PC-9 (cell line): ENCODE measurements around the gene PKD2L1. TPM values are rescaled to one million over a fixed set of nuclear protein-coding genes. Genes with fewer than 3 reads are reported as not detected.

Experiments used
- BruUV-seq: library from RNA; stranded (reverse); fragments of 400-500 nt; replicated peaks from 2 replicates; lab custom pipeline; 2021; lab: Mats Ljungman, UMichigan
- CTCF ChIA-PET: fragments of 300-600 bp; sonication (Branson Sonifier 250); formaldehyde crosslinking; loops from one replicate; lab custom pipeline; 2022; ENCODE audit warnings: antibody characterized with exemption; lab: Charles Lee
- POLR2A ChIA-PET: fragments of 300-600 bp; sonication (Branson Sonifier 250); formaldehyde crosslinking; loops from one replicate; lab custom pipeline; 2022; ENCODE audit warnings: antibody characterized with exemption; ENCODE audit not compliant: unreplicated experiment; lab: Charles Lee
- DNase-seq, 2 experiments: peaks; one replicate each; pipeline versions ENCODE4 v3.0.0 to v3.0.0-alpha.2; 2015 to 2022; ENCODE audit warnings: mixed read lengths in 1 of 2
- H2AFZ ChIP-seq: fragments of 200-600 bp; sonication (generic); 2 replicates; pipeline ENCODE4 v1.8.1; 2017; ENCODE audit warnings: antibody characterized with exemption
- H3F3A ChIP-seq: fragments of 200-600 bp; sonication (generic); 2 replicates; pipeline ENCODE4 v1.8.1; 2017; ENCODE audit warnings: antibody characterized with exemption, mild to moderate bottlenecking, low read depth; ENCODE audit not compliant: insufficient read depth
- H3K27ac ChIP-seq: fragments of 200-600 bp; sonication (generic); 2 replicates; pipeline ENCODE4 v1.6.1; 2016; ENCODE audit warnings: mixed run types
- H3K27me3 ChIP-seq: fragments of 200-600 bp; sonication (generic); 2 replicates; pipeline ENCODE4 v1.6.1; 2016; ENCODE audit warnings: low read depth, mixed run types; ENCODE audit not compliant: insufficient read depth
- H3K36me3 ChIP-seq: fragments of 200-600 bp; sonication (generic); 2 replicates; pipeline ENCODE4 v1.6.1; 2016; ENCODE audit warnings: low read depth, mixed run types
- H3K4me1 ChIP-seq: fragments of 200-600 bp; sonication (generic); replicated peaks from 2 replicates; pipeline ENCODE4 v1.6.1; 2016; ENCODE audit warnings: mixed run types; ENCODE audit not compliant: insufficient read depth
- H3K4me2 ChIP-seq: fragments of 200-600 bp; sonication (generic); 2 replicates; pipeline ENCODE4 v1.6.1; 2017; ENCODE audit warnings: mixed run types
- H3K4me3 ChIP-seq: fragments of 200-600 bp; sonication (generic); 2 replicates; pipeline ENCODE4 v1.6.1; 2016; ENCODE audit warnings: mixed run types
- H3K79me2 ChIP-seq: fragments of 200-600 bp; sonication (generic); 2 replicates; pipeline ENCODE4 v1.6.1; 2017; ENCODE audit warnings: low read depth, mixed run types
- H3K9me2 ChIP-seq: fragments of 200-600 bp; sonication (generic); 2 replicates; pipeline ENCODE4 v1.8.1; 2017; ENCODE audit warnings: mild to moderate bottlenecking; ENCODE audit not compliant: insufficient read depth
- H3K9me3 ChIP-seq: fragments of 200-600 bp; sonication (generic); 2 replicates; pipeline ENCODE4 v1.8.1; 2016; ENCODE audit warnings: low read depth; ENCODE audit not compliant: insufficient read depth
- H4K20me1 ChIP-seq: fragments of 200-600 bp; sonication (generic); 2 replicates; pipeline ENCODE4 v1.8.1; 2017; ENCODE audit not compliant: insufficient read depth
- EZH2 ChIP-seq: fragments of 200-600 bp; sonication (generic); IDR thresholded peaks from 2 replicates; pipeline ENCODE4 v1.8.0; 2017; ENCODE audit warnings: antibody characterized with exemption, low read depth
- intact Hi-C: fragments of 100-400 bp; cut with micrococcal nuclease; formaldehyde crosslinking; loops from one replicate; pipeline ENCODE4 v1.10.0; 2022; ENCODE audit not compliant: unreplicated experiment
- total RNA-seq: library from RNA; stranded (reverse); gene quantifications from 2 replicates; pipeline ENCODE4 v1.2.3, GENCODE V29; 2021
- TF ChIP-seq, protein P1 (sequence below): fragments of 200-600 bp; sonication (generic); conservative IDR thresholded peaks from 2 replicates; pipeline ENCODE4 v1.6.1; 2017; ENCODE audit warnings: mixed run types, antibody characterized with exemption, mild to moderate bottlenecking, moderate library complexity

The PKD2L1 gene
- total RNA-seq, 1 experiment from 2014 or later = not detected

DNA sequence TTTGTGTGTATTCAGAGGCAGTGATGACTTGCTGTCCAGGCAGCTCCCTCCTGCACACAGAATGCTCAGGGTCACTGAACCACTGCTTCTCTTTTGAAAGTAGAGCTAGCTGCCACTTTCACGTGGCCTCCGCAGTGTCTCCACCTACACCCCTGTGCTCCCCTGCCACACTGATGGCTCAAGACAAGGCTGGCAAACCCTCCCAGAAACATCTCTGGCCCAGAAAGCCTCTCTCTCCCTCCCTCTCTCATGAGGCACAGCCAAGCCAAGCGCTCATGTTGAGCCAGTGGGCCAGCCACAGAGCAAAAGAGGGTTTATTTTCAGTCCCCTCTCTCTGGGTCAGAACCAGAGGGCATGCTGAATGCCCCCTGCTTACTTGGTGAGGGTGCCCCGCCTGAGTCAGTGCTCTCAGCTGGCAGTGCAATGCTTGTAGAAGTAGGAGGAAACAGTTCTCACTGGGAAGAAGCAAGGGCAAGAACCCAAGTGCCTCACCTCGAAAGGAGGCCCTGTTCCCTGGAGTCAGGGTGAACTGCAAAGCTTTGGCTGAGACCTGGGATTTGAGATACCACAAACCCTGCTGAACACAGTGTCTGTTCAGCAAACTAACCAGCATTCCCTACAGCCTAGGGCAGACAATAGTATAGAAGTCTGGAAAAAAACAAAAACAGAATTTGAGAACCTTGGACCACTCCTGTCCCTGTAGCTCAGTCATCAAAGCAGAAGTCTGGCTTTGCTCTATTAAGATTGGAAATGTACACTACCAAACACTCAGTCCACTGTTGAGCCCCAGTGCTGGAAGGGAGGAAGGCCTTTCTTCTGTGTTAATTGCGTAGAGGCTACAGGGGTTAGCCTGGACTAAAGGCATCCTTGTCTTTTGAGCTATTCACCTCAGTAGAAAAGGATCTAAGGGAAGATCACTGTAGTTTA, 32.8 kb upstream of the PKD2L1 start:
- DNase-seq = no peak
- H3K4me1 ChIP-seq = peaks cover 40% of the 10 kb centered on the region
- H3K27ac ChIP-seq = peak overlapping the region; percentile 70
- H2AFZ ChIP-seq = no peak overlapping the region
- ChIA-PET CTCF (no interaction called here), POLR2A (interaction anchor here (0.7 kb wide), 1 partner anchor 628 kb away, joined by 5 read pairs; no protein-coding TSS in a partner anchor)
- peaks cover 42% of the 10 kb centered on the region for H3F3A ChIP-seq
- no peaks in the 10 kb centered on the region for H4K20me1 ChIP-seq
- TF ChIP-seq, protein P1, sequence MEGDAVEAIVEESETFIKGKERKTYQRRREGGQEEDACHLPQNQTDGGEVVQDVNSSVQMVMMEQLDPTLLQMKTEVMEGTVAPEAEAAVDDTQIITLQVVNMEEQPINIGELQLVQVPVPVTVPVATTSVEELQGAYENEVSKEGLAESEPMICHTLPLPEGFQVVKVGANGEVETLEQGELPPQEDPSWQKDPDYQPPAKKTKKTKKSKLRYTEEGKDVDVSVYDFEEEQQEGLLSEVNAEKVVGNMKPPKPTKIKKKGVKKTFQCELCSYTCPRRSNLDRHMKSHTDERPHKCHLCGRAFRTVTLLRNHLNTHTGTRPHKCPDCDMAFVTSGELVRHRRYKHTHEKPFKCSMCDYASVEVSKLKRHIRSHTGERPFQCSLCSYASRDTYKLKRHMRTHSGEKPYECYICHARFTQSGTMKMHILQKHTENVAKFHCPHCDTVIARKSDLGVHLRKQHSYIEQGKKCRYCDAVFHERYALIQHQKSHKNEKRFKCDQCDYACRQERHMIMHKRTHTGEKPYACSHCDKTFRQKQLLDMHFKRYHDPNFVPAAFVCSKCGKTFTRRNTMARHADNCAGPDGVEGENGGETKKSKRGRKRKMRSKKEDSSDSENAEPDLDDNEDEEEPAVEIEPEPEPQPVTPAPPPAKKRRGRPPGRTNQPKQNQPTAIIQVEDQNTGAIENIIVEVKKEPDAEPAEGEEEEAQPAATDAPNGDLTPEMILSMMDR = no peak
- no peak for TF ChIP-seq EZH2
- H3K9me2 ChIP-seq = no peaks in the 10 kb centered on the region
- intact Hi-C loops = no loop called here
- peaks cover 5% of the 10 kb centered on the region; the same call in 1 of the 2 replicates for H3K36me3 ChIP-seq
- no TSS peak for BruUV-seq
- H3K9me3 ChIP-seq = no peaks in the 10 kb centered on the region
- H3K27me3 ChIP-seq = no peaks in the 10 kb centered on the region
- H3K4me2 ChIP-seq = peak overlapping the region; percentile 43; the same call in 1 of the 2 replicates
- H3K79me2 ChIP-seq = 0 out of 2 replicates have a peak, but pooled peaks cover under 1% of the 10 kb centered on the region
- H3K4me3 ChIP-seq = no peak overlapping the region

DNA sequence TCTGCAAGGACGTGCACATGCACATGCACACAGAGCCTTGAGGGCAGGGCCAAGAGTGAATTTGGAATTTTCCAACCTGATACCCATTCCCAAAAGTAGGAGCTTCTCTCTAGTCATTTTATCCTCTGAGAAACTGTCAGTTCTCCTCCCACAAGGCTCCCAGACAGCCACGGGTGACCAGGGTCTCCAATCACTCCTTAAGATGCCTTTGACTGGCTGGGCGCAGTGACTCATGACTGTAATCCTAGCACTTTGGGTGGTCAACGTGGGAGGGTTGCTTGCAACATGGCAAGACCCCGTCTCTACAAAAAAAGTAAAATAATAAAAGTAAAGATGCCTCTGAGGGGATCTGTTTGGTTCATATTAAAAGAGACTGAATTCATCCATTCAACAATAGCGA, 30.2 kb upstream of the PKD2L1 start:
- ChIA-PET CTCF (interaction anchor here (0.6 kb wide), 1 partner anchor 599 kb away, joined by 4 read pairs; no protein-coding TSS in a partner anchor), POLR2A (interaction anchor here (0.5 to 0.6 kb wide), 2 partner anchors 13 to 175 kb away, joined by 3 to 4 read pairs; partner anchors contain the start of gene HIF1AN)
- no peak overlapping the region for H3K4me3 ChIP-seq
- H3K9me3 ChIP-seq = no peaks in the 10 kb centered on the region
- H2AFZ ChIP-seq = no peak overlapping the region
- no peak for DNase-seq
- H3F3A ChIP-seq = peaks cover 62% of the 10 kb centered on the region
- intact Hi-C loops = no loop called here
- H3K27ac ChIP-seq = no peak overlapping the region
- peaks cover 28% of the 10 kb centered on the region for H3K4me1 ChIP-seq
- H3K79me2 ChIP-seq = 0 out of 2 replicates have a peak, but pooled peaks cover 9% of the 10 kb centered on the region
- peaks cover 23% of the 10 kb centered on the region for H3K36me3 ChIP-seq
- H3K9me2 ChIP-seq = no peaks in the 10 kb centered on the region
- no peaks in the 10 kb centered on the region for H3K27me3 ChIP-seq
- H3K4me2 ChIP-seq = no peak overlapping the region
- TF ChIP-seq EZH2 = no peak
- TF ChIP-seq, protein P1 = no peak
- no peaks in the 10 kb centered on the region for H4K20me1 ChIP-seq
- BruUV-seq = no TSS peak

DNA sequence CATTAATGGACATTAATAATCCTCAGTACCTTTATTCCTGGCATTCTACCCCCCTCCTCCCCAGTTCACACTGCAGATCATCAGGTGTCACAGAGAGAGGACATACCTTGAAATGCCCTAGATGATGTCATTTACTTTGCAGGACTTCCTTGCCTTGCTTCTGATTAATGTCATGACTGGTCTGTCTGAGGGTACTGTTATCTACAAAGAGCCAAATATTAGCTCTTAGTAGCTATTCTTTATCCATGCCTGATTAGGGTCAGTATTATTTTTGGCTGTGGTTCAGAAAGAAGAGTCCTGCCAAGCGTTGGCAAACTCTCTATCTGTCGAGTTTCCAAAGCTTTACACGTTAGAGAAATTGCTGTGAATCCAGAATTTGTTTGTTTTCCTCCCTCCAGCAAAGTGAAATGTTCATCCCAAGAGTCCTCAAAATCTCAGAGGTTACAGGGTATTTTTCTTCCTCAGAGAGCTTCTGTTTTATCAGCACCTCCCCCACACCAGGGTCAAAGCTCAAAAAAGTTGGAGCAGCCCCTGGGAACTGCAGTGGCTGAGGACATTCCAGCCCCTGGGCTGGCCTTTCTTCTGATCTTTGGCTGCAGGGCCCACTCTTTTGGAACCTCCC, 29.6 kb upstream of the PKD2L1 start:
- Histone ChIP-seq H2AFZ (no peak overlapping the region), H3K27me3 (no peaks in the 10 kb centered on the region), H3K9me2 (no peaks in the 10 kb centered on the region), H3K4me3 (no peak overlapping the region), H3K4me1 (peaks cover 24% of the 10 kb centered on the region), H3K9me3 (no peaks in the 10 kb centered on the region), H4K20me1 (no peaks in the 10 kb centered on the region), H3F3A (peaks cover 68% of the 10 kb centered on the region), H3K27ac (0 out of 2 replicates have a peak overlapping the region, but pooled peaks have one; percentile 6), H3K79me2 (peaks cover 15% of the 10 kb centered on the region; the same call in 1 of the 2 replicates), H3K36me3 (peaks cover 29% of the 10 kb centered on the region), H3K4me2 (no peak overlapping the region)
- BruUV-seq = no TSS peak
- no peak for DNase-seq
- TF ChIP-seq EZH2 = no peak
- TF ChIP-seq, protein P1 = no peak
- intact Hi-C loops = no loop called here
- ChIA-PET POLR2A (interaction anchor here (0.5 kb wide), 1 partner anchor 14 kb away, joined by 4 read pairs; no protein-coding TSS in a partner anchor), CTCF (interaction anchor here (0.6 kb wide), 1 partner anchor 600 kb away, joined by 4 read pairs; no protein-coding TSS in a partner anchor)
